HEK293 (cell line): ENCODE results near the gene NUFIP1.

ENCODE experiments used
- CTCF ChIA-PET: fragments of 350-600 bp; formaldehyde crosslinking; extraction: SDS; loops from one replicate; lab custom pipeline; 2021; ENCODE audit warnings: antibody characterized with exemption; lab: Yijun Ruan, JAX
- POLR2A ChIA-PET: fragments of 300-600 bp; formaldehyde crosslinking; extraction: SDS; loops from one replicate; lab custom pipeline; 2020; ENCODE audit warnings: antibody characterized with exemption, inconsistent platforms; lab: Yijun Ruan, JAX
- H3K27ac ChIP-seq: fragments of 200-500 bp; sonication (Bioruptor generic); 2 replicates; pipeline ENCODE4 v1.5.1; 2014; ENCODE audit warnings: low read depth, low read length, control low read depth, inconsistent platforms; ENCODE audit errors: extremely low read depth
- H3K36me3 ChIP-seq, 2 experiments: fragments of 200-500 bp in 1 of 2; sonication (Bioruptor generic) in 1 of 2; 1 replicate in 1 of 2; 2 replicates in 1 of 2; pipeline ENCODE4 v1.5.1; 2014 to 2017; ENCODE audit warnings: inconsistent platforms in 2 of 2, low read length in 2 of 2; ENCODE audit not compliant: control insufficient read depth in 2 of 2, insufficient read depth in 1 of 2
- H3K4me1 ChIP-seq: fragments of 200-500 bp; sonication (Bioruptor generic); 2 replicates; pipeline ENCODE4 v1.5.1; 2014; ENCODE audit warnings: mild to moderate bottlenecking, low read length, inconsistent platforms; ENCODE audit not compliant: control insufficient read depth, insufficient read depth
- H3K4me3 ChIP-seq: 2 replicates; pipeline ENCODE4 v1.5.1; 2011; ENCODE audit warnings: low read depth, mild to moderate bottlenecking, control low read depth, low read length, moderate library complexity
- H3K9me3 ChIP-seq: fragments of 200-500 bp; sonication (Bioruptor generic); 2 replicates; pipeline ENCODE4 v1.5.1; 2014; ENCODE audit warnings: low read depth, low read length, inconsistent platforms; ENCODE audit not compliant: control insufficient read depth, insufficient read depth
- AEBP2 ChIP-seq: fragments of 450-650 bp; formaldehyde crosslinking; IDR thresholded peaks from 2 replicates; pipeline ENCODE4 v1.5.1; 2016; ENCODE audit warnings: missing biosample characterization, missing genetic modification characterization, borderline replicate concordance
- ELK4 ChIP-seq: IDR thresholded peaks from 2 replicates; pipeline ENCODE4 v1.6.1; 2011; ENCODE audit warnings: mild to moderate bottlenecking, low read depth, low read length, borderline replicate concordance
- IKZF3 ChIP-seq: fragments of 450-650 bp; IDR thresholded peaks from 2 replicates; pipeline ENCODE4 v1.5.0; 2018; ENCODE audit warnings: missing biosample characterization, mild to moderate bottlenecking, missing genetic modification characterization, moderate library complexity
- KLF17 ChIP-seq: fragments of 450-650 bp; formaldehyde crosslinking; IDR thresholded peaks from 2 replicates; pipeline ENCODE4 v1.5.1; 2016; ENCODE audit warnings: missing biosample characterization, missing genetic modification characterization
- TSHZ1 ChIP-seq: fragments of 450-650 bp; formaldehyde crosslinking; IDR thresholded peaks from 2 replicates; pipeline ENCODE4 v1.5.1; 2016; ENCODE audit warnings: missing biosample characterization, missing genetic modification characterization, borderline replicate concordance
- WT1 ChIP-seq: fragments of 450-650 bp; formaldehyde crosslinking; IDR thresholded peaks from 2 replicates; pipeline ENCODE4 v1.5.1; 2016; ENCODE audit warnings: missing biosample characterization, missing genetic modification characterization
- YY1 ChIP-seq: fragments of 450-650 bp; formaldehyde crosslinking; IDR thresholded peaks from 2 replicates; pipeline ENCODE4 v1.5.1; 2018; ENCODE audit warnings: missing biosample characterization, missing genetic modification characterization
- ZBTB7A ChIP-seq: fragments of 450-650 bp; formaldehyde crosslinking; IDR thresholded peaks from 2 replicates; pipeline ENCODE4 v1.5.1; 2016; ENCODE audit warnings: low read depth, missing biosample characterization, missing genetic modification characterization
- ZNF132 ChIP-seq: fragments of 450-650 bp; formaldehyde crosslinking; IDR thresholded peaks from 2 replicates; pipeline ENCODE4 v1.5.1; 2017; ENCODE audit warnings: missing biosample characterization, missing genetic modification characterization, borderline replicate concordance
- ZNF239 ChIP-seq: fragments of 450-650 bp; formaldehyde crosslinking; IDR thresholded peaks from 2 replicates; pipeline ENCODE4 v1.5.1; 2016; ENCODE audit warnings: missing biosample characterization, missing genetic modification characterization
- ZNF26 ChIP-seq: fragments of 450-650 bp; formaldehyde crosslinking; IDR thresholded peaks from 2 replicates; pipeline ENCODE4 v1.5.1; 2016; ENCODE audit warnings: missing biosample characterization, missing genetic modification characterization
- ZNF274 ChIP-seq, 2 experiments: fragments of 200-500 bp in 1 of 2; fragments of 450-650 bp in 1 of 2; sonication (Bioruptor generic) in 1 of 2; formaldehyde crosslinking in 1 of 2; IDR thresholded peaks; 2 replicates each; pipeline versions ENCODE4 v1.5.1 to v1.6.1; 2014 to 2016; ENCODE audit warnings: borderline replicate concordance in 1 of 2, inconsistent platforms in 1 of 2, low read length in 1 of 2, missing biosample characterization in 1 of 2, missing genetic modification characterization in 1 of 2
- ZNF292 ChIP-seq: fragments of 450-650 bp; formaldehyde crosslinking; IDR thresholded peaks from 2 replicates; pipeline ENCODE4 v1.5.1; 2016; ENCODE audit warnings: low read depth, missing biosample characterization, missing genetic modification characterization, borderline replicate concordance
- ZNF354C ChIP-seq: fragments of 450-650 bp; formaldehyde crosslinking; IDR thresholded peaks from 2 replicates; pipeline ENCODE4 v1.5.1; 2016; ENCODE audit warnings: missing biosample characterization, missing genetic modification characterization, low read depth, borderline replicate concordance
- ZNF521 ChIP-seq: fragments of 450-650 bp; formaldehyde crosslinking; IDR thresholded peaks from 2 replicates; pipeline ENCODE4 v1.5.1; 2017; ENCODE audit warnings: missing biosample characterization, mild to moderate bottlenecking, missing genetic modification characterization
- ZNF558 ChIP-seq: fragments of 450-650 bp; formaldehyde crosslinking; IDR thresholded peaks from 2 replicates; pipeline ENCODE4 v1.5.1; 2016; ENCODE audit warnings: missing biosample characterization, missing genetic modification characterization
- ZNF600 ChIP-seq: fragments of 450-650 bp; formaldehyde crosslinking; IDR thresholded peaks from 2 replicates; pipeline ENCODE4 v1.5.1; 2016; ENCODE audit warnings: missing biosample characterization, missing genetic modification characterization
- ZNF626 ChIP-seq: fragments of 450-650 bp; sonication (Bioruptor Pico); formaldehyde crosslinking; IDR thresholded peaks from 2 replicates; pipeline ENCODE4 v1.5.1; 2018; ENCODE audit warnings: missing biosample characterization, missing genetic modification characterization, inconsistent platforms
- ZNF670 ChIP-seq: fragments of 450-650 bp; formaldehyde crosslinking; IDR thresholded peaks from 2 replicates; pipeline ENCODE4 v1.5.1; 2016; ENCODE audit warnings: missing biosample characterization, missing genetic modification characterization, low read depth
- ZNF704 ChIP-seq: fragments of 450-650 bp; formaldehyde crosslinking; IDR thresholded peaks from 2 replicates; pipeline ENCODE4 v1.5.1; 2016; ENCODE audit warnings: missing biosample characterization, missing genetic modification characterization

The NUFIP1 gene

GRCh38 chr13:45036206-45036605 lies 46.9 kb upstream of the NUFIP1 start:
- TF ChIP-seq ZNF132 (tag by site-specific recombination) (no peak), ZNF558 (no peak), ZNF626 (tag by site-specific recombination) (no peak), IKZF3 (no peak), KLF17 (tag by site-specific recombination) (no peak), AEBP2 (no peak), ZNF239 (tag by site-specific recombination) (no peak), ZNF521 (tag by site-specific recombination) (no peak), ZBTB7A (no peak), ZNF354C (no peak), ZNF704 (no peak), WT1 (tag by site-specific recombination) (no peak), ZNF600 (no peak), ELK4 (no peak), TSHZ1 (no peak), ZNF274 (IDR thresholded peaks at IDR 0.05; ENCODE audit: low read length) (no peak), ZNF274 (tag by site-specific recombination; IDR thresholded peaks at IDR 0.05; ENCODE audit: borderline replicate concordance) (no peak), ZNF292 (tag by site-specific recombination) (no peak), YY1 (no peak), ZNF670 (no peak), ZNF26 (tag by site-specific recombination) (no peak)
- peaks cover 0 to 7% of the 10 kb centered on the region in 2 experiments; a peak in 2 of 3 replicates for H3K36me3 ChIP-seq
- CTCF ChIA-PET, result interaction anchor here (1.0 kb wide), 1 partner anchor 11 kb away, joined by 4 read pairs; no protein-coding TSS in a partner anchor
- H3K4me1 ChIP-seq, result no peaks in the 10 kb centered on the region
- no peaks in the 10 kb centered on the region for H3K9me3 ChIP-seq
- POLR2A ChIA-PET, result no interaction called here
- H3K27ac ChIP-seq, result no peak overlapping the region
- no peak overlapping the region for H3K4me3 ChIP-seq
